ENCODE measurements around the gene PCSK2. TPM values are rescaled to one million over a fixed set of nuclear protein-coding genes. Genes with fewer than 3 reads are reported as not detected.

PCSK2 gene
- total RNA-seq, 2 experiments from 2014 or later = not detected

GRCh38 chr20:17457588-17458190 lies 230.8 kb downstream of the PCSK2 start:
- DNase-seq = no peak
- Mint-ChIP-seq H3K4me1 (peaks cover 4% of the 10 kb centered on the region), H3K27me3 (peaks cover 22% of the 10 kb centered on the region), H3K4me3 (no peak overlapping the region), H3K9me3 (no peaks in the 10 kb centered on the region), H3K27ac (no peak overlapping the region), H3K36me3 (ENCODE audit: low read depth) (no peaks in the 10 kb centered on the region)
- POLR2A ChIA-PET = no interaction called here
- CTCF ChIA-PET = no interaction called here

- Mint-ChIP-seq H3K27ac (no peak overlapping the region), H3K4me3 (no peak overlapping the region), H3K36me3 (ENCODE audit: low read depth) (no peaks in the 10 kb centered on the region), H3K9me3 (no peaks in the 10 kb centered on the region), H3K27me3 (peaks cover 12% of the 10 kb centered on the region), H3K4me1 (peaks cover 4% of the 10 kb centered on the region)
- ChIA-PET CTCF (interaction anchor here (0.6 to 0.7 kb wide), 2 partner anchors 223 to 542 kb away, joined by 4 read pairs; partner anchors contain the start of gene RRBP1), POLR2A (no interaction called here)
- no peak for DNase-seq
These were observed 233.3 kb downstream of the PCSK2 start for GRCh38 chr20:17460119-17460518.

- H3K27ac Mint-ChIP-seq = no peak overlapping the region
- H3K27me3 Mint-ChIP-seq = peaks cover 8% of the 10 kb centered on the region
- H3K4me3 Mint-ChIP-seq = no peak overlapping the region
- CTCF ChIA-PET = no interaction called here
- H3K4me1 Mint-ChIP-seq = peaks cover 4% of the 10 kb centered on the region
- H3K36me3 Mint-ChIP-seq (ENCODE audit: low read depth) = no peaks in the 10 kb centered on the region
- POLR2A ChIA-PET = no interaction called here
- no peaks in the 10 kb centered on the region for H3K9me3 Mint-ChIP-seq
- DNase-seq = no peak
These were observed 235.1 kb downstream of the PCSK2 start for GRCh38 chr20:17461941-17462340.

GRCh38 chr20:17463711-17464110 lies 236.9 kb downstream of the PCSK2 start:
- ChIA-PET CTCF (no interaction called here), POLR2A (no interaction called here)
- Mint-ChIP-seq H3K9me3 (no peaks in the 10 kb centered on the region), H3K36me3 (ENCODE audit: low read depth) (no peaks in the 10 kb centered on the region), H3K4me1 (peaks cover 4% of the 10 kb centered on the region), H3K27ac (no peak overlapping the region), H3K4me3 (no peak overlapping the region), H3K27me3 (peaks cover 8% of the 10 kb centered on the region)
- no peak for DNase-seq

GRCh38 chr20:17465236-17465635 lies 238.4 kb downstream of the PCSK2 start:
- Mint-ChIP-seq H3K4me3 (no peak overlapping the region), H3K4me1 (peaks cover 3% of the 10 kb centered on the region), H3K36me3 (ENCODE audit: low read depth) (no peaks in the 10 kb centered on the region), H3K9me3 (no peaks in the 10 kb centered on the region), H3K27ac (no peak overlapping the region), H3K27me3 (peaks cover 8% of the 10 kb centered on the region)
- DNase-seq = no peak
- CTCF ChIA-PET = interaction anchor here (1.0 kb wide), 1 partner anchor 34 kb away, joined by 3 read pairs; no protein-coding TSS in a partner anchor
- POLR2A ChIA-PET = no interaction called here

- Mint-ChIP-seq H3K4me1 (no peaks in the 10 kb centered on the region), H3K4me3 (no peak overlapping the region), H3K27ac (no peak overlapping the region), H3K27me3 (peaks cover 8% of the 10 kb centered on the region), H3K9me3 (no peaks in the 10 kb centered on the region), H3K36me3 (ENCODE audit: low read depth) (no peaks in the 10 kb centered on the region)
- ChIA-PET POLR2A (no interaction called here), CTCF (no interaction called here)
- DNase-seq = no peak
These were observed 239.8 kb downstream of the PCSK2 start for GRCh38 chr20:17466641-17467040.

GRCh38 chr20:17467120-17467655 lies 240.3 kb downstream of the PCSK2 start:
- H3K4me3 Mint-ChIP-seq = no peak overlapping the region
- H3K36me3 Mint-ChIP-seq (ENCODE audit: low read depth) = no peaks in the 10 kb centered on the region
- no peak overlapping the region for H3K27ac Mint-ChIP-seq
- no peaks in the 10 kb centered on the region for H3K4me1 Mint-ChIP-seq
- no peaks in the 10 kb centered on the region for H3K9me3 Mint-ChIP-seq
- POLR2A ChIA-PET = no interaction called here
- DNase-seq = no peak
- CTCF ChIA-PET = no interaction called here
- H3K27me3 Mint-ChIP-seq = peaks cover 8% of the 10 kb centered on the region

- Mint-ChIP-seq H3K4me3 (no peak overlapping the region), H3K4me1 (no peaks in the 10 kb centered on the region), H3K9me3 (no peaks in the 10 kb centered on the region), H3K36me3 (ENCODE audit: low read depth) (no peaks in the 10 kb centered on the region), H3K27me3 (peaks cover under 1% of the 10 kb centered on the region), H3K27ac (no peak overlapping the region)
- no peak for DNase-seq
- ChIA-PET CTCF (interaction anchor here (0.9 kb wide), 1 partner anchor 37 kb away, joined by 4 read pairs; no protein-coding TSS in a partner anchor), POLR2A (no interaction called here)
These were observed 241.4 kb downstream of the PCSK2 start for GRCh38 chr20:17468073-17468840.

- H3K4me3 Mint-ChIP-seq = no peak overlapping the region
These were observed 242.6 kb downstream of the PCSK2 start for GRCh38 chr20:17469246-17470030.

GRCh38 chr20:17470521-17470920 lies 243.7 kb downstream of the PCSK2 start:
- POLR2A ChIA-PET = no interaction called here
- CTCF ChIA-PET = no interaction called here
- Mint-ChIP-seq H3K36me3 (ENCODE audit: low read depth) (no peaks in the 10 kb centered on the region), H3K27ac (no peak overlapping the region), H3K9me3 (no peaks in the 10 kb centered on the region), H3K4me3 (no peak overlapping the region), H3K27me3 (no peaks in the 10 kb centered on the region), H3K4me1 (no peaks in the 10 kb centered on the region)
- no peak for DNase-seq

More at GRCh38 chr20:17469246-17470030, 242.6 kb downstream of the PCSK2 start:
- no peak for DNase-seq
- H3K36me3 Mint-ChIP-seq (ENCODE audit: low read depth) = no peaks in the 10 kb centered on the region
- no peaks in the 10 kb centered on the region for H3K4me1 Mint-ChIP-seq
- no peak overlapping the region for H3K27ac Mint-ChIP-seq
- POLR2A ChIA-PET = no interaction called here
- H3K9me3 Mint-ChIP-seq = no peaks in the 10 kb centered on the region
- CTCF ChIA-PET = interaction anchor here (0.9 kb wide), 1 partner anchor 38 kb away, joined by 4 read pairs; no protein-coding TSS in a partner anchor
- H3K27me3 Mint-ChIP-seq = no peaks in the 10 kb centered on the region

- H3K36me3 Mint-ChIP-seq (ENCODE audit: low read depth) = no peaks in the 10 kb centered on the region
- no peaks in the 10 kb centered on the region for H3K27me3 Mint-ChIP-seq
- H3K4me3 Mint-ChIP-seq = no peak overlapping the region
- CTCF ChIA-PET = no interaction called here
- POLR2A ChIA-PET = no interaction called here
- H3K4me1 Mint-ChIP-seq = no peaks in the 10 kb centered on the region
- H3K9me3 Mint-ChIP-seq = no peaks in the 10 kb centered on the region
- DNase-seq = no peak
- no peak overlapping the region for H3K27ac Mint-ChIP-seq
These were observed 244.1 kb downstream of the PCSK2 start for GRCh38 chr20:17470973-17471372.

- no peaks in the 10 kb centered on the region for H3K4me1 Mint-ChIP-seq
- H3K36me3 Mint-ChIP-seq (ENCODE audit: low read depth) = no peaks in the 10 kb centered on the region
- no peak for DNase-seq
- H3K27me3 Mint-ChIP-seq = no peaks in the 10 kb centered on the region
- no peaks in the 10 kb centered on the region for H3K9me3 Mint-ChIP-seq
- no peak overlapping the region for H3K27ac Mint-ChIP-seq
- H3K4me3 Mint-ChIP-seq = no peak overlapping the region
- CTCF ChIA-PET = no interaction called here
- POLR2A ChIA-PET = interaction anchor here (0.7 kb wide), 1 partner anchor 206 kb away, joined by 3 read pairs; no protein-coding TSS in a partner anchor
These were observed 244.9 kb downstream of the PCSK2 start for GRCh38 chr20:17471606-17472187.

GRCh38 chr20:17473659-17474058 lies 246.8 kb downstream of the PCSK2 start:
- no peak for DNase-seq
- CTCF ChIA-PET = no interaction called here
- Mint-ChIP-seq H3K4me3 (no peak overlapping the region), H3K9me3 (no peaks in the 10 kb centered on the region), H3K27ac (no peak overlapping the region), H3K4me1 (no peaks in the 10 kb centered on the region), H3K36me3 (ENCODE audit: low read depth) (no peaks in the 10 kb centered on the region), H3K27me3 (peaks cover 2% of the 10 kb centered on the region)
- POLR2A ChIA-PET = no interaction called here

All from activated CD4-positive, alpha-beta memory T cell treated with anti-CD3 and anti-CD28 coated beads, Interleukin-2, amount 10 ng/mL, durations not matched to agents 7 days and 5 days (primary cell).